ENCODE measurements around the gene IP6K3. TPM values are rescaled to one million over a fixed set of nuclear protein-coding genes. Genes with fewer than 3 reads are reported as not detected.

Gene IP6K3
- total and polyA plus RNA-seq, 2 donors (not counting 1 experiment from before 2014, with no cell fraction given) = not detected

GRCh38 chr6:33704215-33705066 lies 42.3 kb downstream of the IP6K3 start:
- CTCF ChIA-PET = interaction anchor here (1.3 to 6.7 kb wide), 2 partner anchors 14 to 119 kb away, joined by 4 to 213 read pairs; partner anchors contain the start of gene BAK1
- Histone ChIP-seq H3K36me3 (replicated peaks in 1 of 2; ENCODE audit: control extremely low read depth in 1 of 2, control insufficient read depth in 1 of 2, extremely low read depth in 1 of 2, insufficient read depth in 2 of 2, low read length in 1 of 2) (peaks cover 0 to 13% of the 10 kb centered on the region in 2 experiments), H3K27me3 (replicated peaks in 1 of 4; ENCODE audit: control extremely low read depth in 1 of 4, control insufficient read depth in 3 of 4, insufficient read depth in 4 of 4, low read length in 3 of 4) (no peaks in the 10 kb centered on the region), H3K4me1 (ENCODE audit: control insufficient read depth in 2 of 2, insufficient read depth in 2 of 2, low read length in 2 of 2) (peaks cover 14 to 18% of the 10 kb centered on the region in 2 donors), H2AFZ (ENCODE audit: insufficient read depth, low read depth, low read length, poor library complexity, severe bottlenecking) (no peak overlapping the region), H3K79me2 (ENCODE audit: control insufficient read depth, insufficient read depth, low read length) (peaks cover 21% of the 10 kb centered on the region), H3K27ac (ENCODE audit: low read length in 2 of 2) (no peak overlapping the region), H3K9ac (ENCODE audit: low read length) (no peak overlapping the region), H3K4me2 (replicated peaks; ENCODE audit: low read depth, low read length, poor library complexity, severe bottlenecking) (no peak overlapping the region), H3K4me3 (ENCODE audit: control extremely low read depth in 1 of 5, extremely low read depth in 1 of 5, insufficient read depth in 1 of 5, low read depth in 2 of 5, low read length in 4 of 5) (no peak overlapping the region), H3K9me3 (ENCODE audit: control extremely low read depth in 1 of 3, control insufficient read depth in 2 of 3, insufficient read depth in 1 of 3, low read length in 2 of 3) (no peaks in the 10 kb centered on the region), H4K20me1 (ENCODE audit: control insufficient read depth, insufficient read depth, low read length, poor library complexity, severe bottlenecking) (no peaks in the 10 kb centered on the region)
- POLR2A ChIA-PET = no interaction called here
- no peak for DNase-seq
- Mint-ChIP-seq H3K27ac (no peak overlapping the region), H3K4me3 (no peak overlapping the region), H3K9me3 (ENCODE audit: insufficient read depth) (no peaks in the 10 kb centered on the region), H3K27me3 (no peaks in the 10 kb centered on the region), H3K4me1 (peaks cover 33% of the 10 kb centered on the region)
- intact Hi-C loops (cut with micrococcal nuclease) = loop anchor here (5.0 kb wide), 1 partner anchor 72 kb away; no protein-coding TSS in a partner anchor
- TF ChIP-seq EZH2 (IDR thresholded peaks at IDR 0.05; ENCODE audit: borderline replicate concordance, insufficient read depth, low read depth, low read length, poor library complexity, severe bottlenecking) (no peak), CTCF (IDR thresholded peaks at IDR 0.05) (no peak)
- ATAC-seq (ENCODE audit: low read depth) = no peak
- WGBS (ENCODE audit: insufficient coverage) = 91% methylated on average over 10 of the region's 11 CpGs
